Measurements from ENCODE around the gene DCAKD.

The DCAKD gene

GRCh38 chr17:45009676-45010467 is 41.6 kb downstream of the DCAKD start:
- Histone ChIP-seq H3K9ac (no peak overlapping the region), H3K27ac (no peak overlapping the region), H3K9me3 (ENCODE audit: control insufficient read depth, low read length) (no peaks in the 10 kb centered on the region), H3K79me2 (no peaks in the 10 kb centered on the region), H3K4me3 (ENCODE audit: low read depth, low read length) (no peak overlapping the region), H3K4me1 (no peaks in the 10 kb centered on the region), H3K36me3 (ENCODE audit: control insufficient read depth, insufficient read depth, low read length) (no peaks in the 10 kb centered on the region), H3K4me2 (ENCODE audit: low read length) (no peak overlapping the region), H2AFZ (no peak overlapping the region), H3K27me3 (ENCODE audit: control insufficient read depth, insufficient read depth, low read length) (no peaks in the 10 kb centered on the region)
- TF ChIP-seq, protein P1, sequence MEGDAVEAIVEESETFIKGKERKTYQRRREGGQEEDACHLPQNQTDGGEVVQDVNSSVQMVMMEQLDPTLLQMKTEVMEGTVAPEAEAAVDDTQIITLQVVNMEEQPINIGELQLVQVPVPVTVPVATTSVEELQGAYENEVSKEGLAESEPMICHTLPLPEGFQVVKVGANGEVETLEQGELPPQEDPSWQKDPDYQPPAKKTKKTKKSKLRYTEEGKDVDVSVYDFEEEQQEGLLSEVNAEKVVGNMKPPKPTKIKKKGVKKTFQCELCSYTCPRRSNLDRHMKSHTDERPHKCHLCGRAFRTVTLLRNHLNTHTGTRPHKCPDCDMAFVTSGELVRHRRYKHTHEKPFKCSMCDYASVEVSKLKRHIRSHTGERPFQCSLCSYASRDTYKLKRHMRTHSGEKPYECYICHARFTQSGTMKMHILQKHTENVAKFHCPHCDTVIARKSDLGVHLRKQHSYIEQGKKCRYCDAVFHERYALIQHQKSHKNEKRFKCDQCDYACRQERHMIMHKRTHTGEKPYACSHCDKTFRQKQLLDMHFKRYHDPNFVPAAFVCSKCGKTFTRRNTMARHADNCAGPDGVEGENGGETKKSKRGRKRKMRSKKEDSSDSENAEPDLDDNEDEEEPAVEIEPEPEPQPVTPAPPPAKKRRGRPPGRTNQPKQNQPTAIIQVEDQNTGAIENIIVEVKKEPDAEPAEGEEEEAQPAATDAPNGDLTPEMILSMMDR (IDR thresholded peaks at IDR 0.05), result no peak

- H3K4me2 ChIP-seq (ENCODE audit: low read length), result no peak overlapping the region
- no peaks in the 10 kb centered on the region for H3K36me3 ChIP-seq (ENCODE audit: control insufficient read depth, insufficient read depth, low read length)
- H3K9ac ChIP-seq, result no peak overlapping the region
- H3K79me2 ChIP-seq, result no peaks in the 10 kb centered on the region
- H3K4me3 ChIP-seq (ENCODE audit: low read depth, low read length), result no peak overlapping the region
- no peak overlapping the region for H3K27ac ChIP-seq
- no peaks in the 10 kb centered on the region for H3K4me1 ChIP-seq
- TF ChIP-seq, protein P1 (IDR thresholded peaks at IDR 0.05), result no peak
- no peaks in the 10 kb centered on the region for H3K9me3 ChIP-seq (ENCODE audit: control insufficient read depth, low read length)
- H3K27me3 ChIP-seq (ENCODE audit: control insufficient read depth, insufficient read depth, low read length), result no peaks in the 10 kb centered on the region
- H2AFZ ChIP-seq, result no peak overlapping the region
Observed at GRCh38 chr17:45008216-45008615, 43.2 kb downstream of the DCAKD start.

DNA sequence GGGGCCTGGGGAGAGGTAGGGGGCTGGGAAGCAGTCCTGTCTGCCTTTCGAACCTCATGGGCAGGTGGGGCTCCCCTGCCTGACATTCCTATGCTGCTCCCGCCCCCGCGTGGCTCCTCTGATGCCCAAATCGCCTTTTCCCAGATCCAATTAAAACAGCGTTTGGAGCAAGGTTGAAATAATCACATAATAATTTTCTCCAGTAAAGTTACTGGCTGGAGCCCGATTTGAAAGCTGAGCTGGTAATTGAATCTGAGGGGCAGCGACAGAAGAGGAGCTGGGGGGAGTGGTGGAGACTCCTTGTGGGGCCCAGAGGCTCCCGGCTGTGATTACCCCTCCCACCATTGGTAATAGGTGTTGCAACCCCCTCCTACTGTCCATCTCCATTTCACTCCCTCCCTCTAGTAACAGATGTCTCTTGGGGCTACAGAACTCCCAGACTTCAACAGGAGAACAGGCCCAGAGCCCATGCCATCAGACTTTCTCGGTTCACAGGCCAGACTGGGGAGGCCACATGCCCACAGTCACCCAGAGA is 44.4 kb downstream of the DCAKD start:
- Histone ChIP-seq H3K9ac (no peak overlapping the region), H3K27me3 (ENCODE audit: control insufficient read depth, insufficient read depth, low read length) (no peaks in the 10 kb centered on the region), H3K4me3 (ENCODE audit: low read depth, low read length) (no peak overlapping the region), H3K27ac (no peak overlapping the region), H3K79me2 (no peaks in the 10 kb centered on the region), H3K4me2 (ENCODE audit: low read length) (no peak overlapping the region), H3K4me1 (no peaks in the 10 kb centered on the region), H2AFZ (no peak overlapping the region), H3K36me3 (ENCODE audit: control insufficient read depth, insufficient read depth, low read length) (no peaks in the 10 kb centered on the region), H3K9me3 (ENCODE audit: control insufficient read depth, low read length) (no peaks in the 10 kb centered on the region)
- TF ChIP-seq, protein P1 (IDR thresholded peaks at IDR 0.05), result no peak

DNA sequence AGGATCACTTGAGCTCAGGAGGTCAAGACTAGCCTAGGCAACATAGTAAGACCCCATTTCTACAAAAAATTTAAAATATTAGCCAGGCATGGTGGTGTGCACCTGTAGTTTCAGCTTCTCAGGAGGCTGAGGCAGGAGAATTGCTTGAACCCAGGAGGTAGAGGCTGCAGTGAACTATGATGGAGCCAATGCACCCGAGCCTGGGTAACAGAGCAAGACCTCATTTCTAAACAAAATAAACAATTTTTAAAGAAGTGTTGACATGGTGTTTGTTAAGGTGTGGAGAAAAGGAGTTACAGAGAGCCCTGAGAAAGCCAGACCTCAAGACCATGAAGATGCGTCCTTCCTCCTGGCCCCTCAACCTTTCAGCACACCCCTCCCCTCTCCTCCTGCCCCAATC is 45.7 kb downstream of the DCAKD start:
- Histone ChIP-seq H3K27me3 (ENCODE audit: control insufficient read depth, insufficient read depth, low read length) (no peaks in the 10 kb centered on the region), H3K36me3 (ENCODE audit: control insufficient read depth, insufficient read depth, low read length) (no peaks in the 10 kb centered on the region), H3K9ac (no peak overlapping the region), H3K9me3 (ENCODE audit: control insufficient read depth, low read length) (no peaks in the 10 kb centered on the region), H3K4me3 (ENCODE audit: low read depth, low read length) (no peak overlapping the region), H3K4me2 (ENCODE audit: low read length) (no peak overlapping the region), H3K4me1 (no peaks in the 10 kb centered on the region), H2AFZ (no peak overlapping the region), H3K79me2 (no peaks in the 10 kb centered on the region), H3K27ac (no peak overlapping the region)
- TF ChIP-seq, protein P1 (IDR thresholded peaks at IDR 0.05), result no peak

- Histone ChIP-seq H3K4me3 (ENCODE audit: low read depth, low read length) (no peak overlapping the region), H3K9me3 (ENCODE audit: control insufficient read depth, low read length) (no peaks in the 10 kb centered on the region), H3K9ac (no peak overlapping the region), H3K27me3 (ENCODE audit: control insufficient read depth, insufficient read depth, low read length) (no peaks in the 10 kb centered on the region), H3K4me2 (ENCODE audit: low read length) (no peak overlapping the region), H3K4me1 (no peaks in the 10 kb centered on the region), H3K36me3 (ENCODE audit: control insufficient read depth, insufficient read depth, low read length) (no peaks in the 10 kb centered on the region), H3K79me2 (no peaks in the 10 kb centered on the region), H3K27ac (no peak overlapping the region), H2AFZ (no peak overlapping the region)
- TF ChIP-seq, protein P1 (IDR thresholded peaks at IDR 0.05), result no peak
Observed at GRCh38 chr17:45004388-45004787, 47.0 kb downstream of the DCAKD start.
